C1 segment of cervical spinal cord (tissue), 14 donors: ENCODE measurements around the gene CPNE9.
"Not testable (repeated sequence)": the region's sequence is repeated elsewhere in the genome, so short reads cannot be mapped to it uniquely, and the experiment has no call there.

ENCODE experiments used
- DNase-seq, 14 donors: peaks; one replicate each; lab custom pipeline; 2025; lab: John Stamatoyannopoulos, UW

Gene CPNE9

DNA sequence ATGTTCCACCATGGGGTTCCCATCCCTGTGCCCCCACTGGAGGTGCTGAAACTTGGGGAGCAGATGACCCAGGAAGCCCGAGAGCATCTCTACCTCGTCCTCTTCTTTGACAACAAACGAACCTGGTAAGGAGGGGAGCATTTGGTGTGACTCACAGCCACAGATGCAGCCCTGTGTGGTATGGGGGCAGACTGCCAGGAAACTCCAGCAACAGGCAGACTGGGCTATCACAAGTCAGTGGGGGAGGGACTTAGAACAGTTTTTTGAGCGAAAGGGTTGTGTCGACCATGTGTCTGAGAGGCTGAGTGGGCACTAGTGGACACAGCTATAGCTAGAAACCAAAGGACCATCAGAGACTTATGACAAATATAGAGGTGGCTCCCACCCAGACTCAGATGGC, 42.7 kb downstream of the CPNE9 start:
- no peak for DNase-seq

DNA sequence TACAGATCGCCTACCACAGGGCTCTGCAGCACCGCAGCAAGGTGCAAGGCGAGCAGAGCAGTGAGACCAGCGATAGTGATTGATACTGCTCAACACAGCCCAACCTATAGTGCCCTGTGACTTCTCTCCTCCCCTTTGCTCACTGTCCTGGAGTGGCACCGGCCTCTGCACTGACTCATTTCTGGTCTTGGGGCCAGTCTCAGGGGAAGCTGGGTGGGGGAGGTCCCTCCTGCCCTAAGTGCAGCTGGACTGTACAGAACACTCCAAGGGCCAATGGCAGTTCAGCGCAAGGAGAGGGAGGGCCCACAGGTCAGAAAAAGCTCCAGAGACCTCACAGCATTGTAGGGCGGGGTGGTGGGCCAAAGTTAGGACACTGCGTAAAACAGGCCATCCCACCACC, 43.6 kb downstream of the CPNE9 start:
- no peak for DNase-seq

DNA sequence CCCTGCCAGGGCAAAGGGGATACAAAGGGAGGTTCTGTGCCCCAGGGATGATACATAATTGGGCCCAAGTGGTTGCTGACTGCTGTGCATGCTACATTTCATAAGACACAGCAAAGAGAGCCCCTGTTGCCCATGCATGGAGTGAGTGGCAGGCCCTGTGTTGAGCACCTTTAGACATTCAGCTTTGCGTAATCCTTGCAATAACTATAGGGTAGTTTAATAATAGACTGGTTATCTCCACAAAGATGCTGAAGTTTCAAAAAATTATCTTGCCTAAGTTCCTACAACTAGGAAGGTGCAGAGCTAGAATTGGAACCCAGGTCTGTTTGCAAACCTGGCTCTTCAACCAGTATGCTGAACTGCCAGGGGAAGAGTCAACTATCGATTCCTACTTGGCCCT, 44.4 kb downstream of the CPNE9 start:
- no peak for DNase-seq

DNA sequence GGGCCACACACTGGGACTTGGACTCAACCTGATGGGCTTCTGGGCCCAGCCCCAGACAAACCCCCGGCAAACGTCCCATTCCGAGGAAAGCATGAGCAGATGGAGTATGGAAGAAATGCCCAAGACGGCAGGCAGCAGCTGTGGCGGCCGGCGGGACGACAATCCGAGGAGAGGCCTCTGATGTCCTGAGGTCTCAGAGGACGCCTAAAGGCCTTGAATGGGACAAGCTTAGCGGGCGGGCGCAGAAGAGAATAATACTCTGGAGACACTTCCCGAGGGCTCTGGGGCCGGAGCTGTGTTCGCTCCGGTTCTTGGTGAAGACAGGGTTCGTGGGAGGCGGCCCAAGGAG, 45.6 kb downstream of the CPNE9 start:
- DNase-seq, result no peak

DNA sequence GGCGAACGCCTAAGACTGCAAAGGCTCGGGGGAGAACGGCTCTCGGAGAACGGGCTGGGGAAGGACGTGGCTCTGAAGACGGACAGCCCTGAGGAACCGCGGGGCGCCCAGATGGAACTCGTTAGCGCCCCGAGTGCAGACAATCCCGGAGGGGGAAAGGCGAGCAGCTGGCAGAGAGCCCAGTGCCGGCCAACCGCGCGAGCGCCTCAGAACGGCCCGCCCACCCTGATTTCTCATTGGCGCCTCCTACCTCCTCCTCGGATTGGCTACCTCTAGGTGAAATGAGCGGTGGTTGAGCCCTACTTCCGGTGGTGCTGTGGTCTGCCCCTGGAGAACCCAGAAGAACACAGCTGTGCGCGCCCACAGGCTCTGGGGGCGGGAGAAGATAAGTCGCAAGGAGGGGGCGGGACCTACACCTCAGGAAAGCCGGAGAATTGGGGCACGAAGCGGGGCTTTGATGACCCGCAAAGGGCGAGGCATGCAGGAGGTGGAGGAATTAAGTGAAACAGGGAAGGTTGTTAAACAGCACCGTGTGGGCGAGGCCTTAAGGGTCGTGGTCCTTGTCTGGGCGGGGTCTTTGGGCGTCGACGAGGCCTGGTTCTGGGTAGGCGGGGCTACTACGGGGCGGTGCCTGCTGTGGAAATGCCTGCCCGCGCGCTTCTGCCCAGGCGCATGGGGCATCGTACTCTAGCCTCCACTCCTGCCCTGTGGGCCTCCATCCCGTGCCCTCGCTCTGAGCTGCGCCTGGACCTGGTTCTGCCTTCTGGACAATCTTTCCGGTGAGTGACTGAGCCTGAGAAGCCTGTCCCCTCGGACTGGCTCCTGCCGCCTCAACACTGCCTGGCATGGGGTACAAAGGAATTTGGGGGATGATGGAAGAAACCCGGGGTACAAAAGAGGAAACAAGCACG, 46.3 kb downstream of the CPNE9 start, which contains the start of gene OGG1:
Gene OGG1, plus strand, starts transcription at position 308 of the 911 bp plus-strand sequence. Its CDS starts 335 bp downstream, at position 643.
- DNase-seq, result peak; percentile 76 to 96 (median 93)

DNA sequence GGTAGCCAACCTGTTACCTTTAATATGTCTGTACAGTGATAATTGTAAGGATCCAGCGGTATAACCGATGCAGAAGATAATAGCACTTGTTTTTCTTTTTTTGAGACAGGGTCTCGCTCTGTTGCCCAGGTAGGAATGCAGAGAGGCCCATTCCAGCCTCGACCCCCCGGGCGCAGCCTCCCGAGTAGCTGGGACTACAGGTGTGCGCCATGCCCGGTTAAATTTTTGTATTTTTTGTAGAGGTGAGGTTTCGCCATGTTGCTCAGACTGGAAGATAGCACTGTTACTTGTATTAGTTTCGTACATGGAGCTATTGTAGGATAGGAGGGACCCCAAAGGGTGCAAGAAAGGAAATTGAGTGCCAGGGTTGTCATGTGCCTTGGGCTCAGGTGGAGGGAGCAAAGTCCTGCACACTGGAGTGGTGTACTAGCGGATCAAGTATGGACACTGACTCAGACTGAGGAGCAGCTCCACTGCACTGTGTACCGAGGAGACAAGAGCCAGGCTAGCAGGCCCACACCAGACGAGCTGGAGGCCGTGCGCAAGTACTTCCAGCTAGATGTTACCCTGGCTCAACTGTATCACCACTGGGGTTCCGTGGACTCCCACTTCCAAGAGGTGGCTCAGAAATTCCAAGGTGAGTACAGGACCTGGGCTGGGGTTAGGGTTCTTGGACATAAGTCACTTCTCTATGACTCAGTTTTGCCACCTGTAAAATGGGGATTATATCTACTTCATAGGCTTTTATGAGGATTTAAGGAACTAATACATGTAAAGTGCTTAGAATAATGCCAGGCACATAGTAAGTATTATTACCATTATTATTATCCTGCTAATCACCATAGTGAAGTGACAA, 47.2 kb downstream of the CPNE9 start:
- DNase-seq, result no peak

DNA sequence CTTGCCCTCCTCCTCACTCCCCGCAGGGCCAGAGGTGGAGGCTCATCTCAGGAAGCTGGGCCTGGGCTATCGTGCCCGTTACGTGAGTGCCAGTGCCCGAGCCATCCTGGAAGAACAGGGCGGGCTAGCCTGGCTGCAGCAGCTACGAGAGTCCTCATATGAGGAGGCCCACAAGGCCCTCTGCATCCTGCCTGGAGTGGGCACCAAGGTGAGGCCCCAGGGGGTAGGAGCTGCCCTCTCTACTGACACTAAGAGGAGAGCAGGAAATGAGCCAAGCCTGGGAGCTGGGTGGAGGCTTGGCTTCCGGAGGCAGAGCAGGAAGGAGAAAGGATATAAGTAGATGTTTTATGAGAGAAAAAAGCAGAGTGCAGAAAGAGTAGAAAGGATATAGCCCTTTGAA, 51.0 kb downstream of the CPNE9 start:
- DNase-seq, result no peak

DNA sequence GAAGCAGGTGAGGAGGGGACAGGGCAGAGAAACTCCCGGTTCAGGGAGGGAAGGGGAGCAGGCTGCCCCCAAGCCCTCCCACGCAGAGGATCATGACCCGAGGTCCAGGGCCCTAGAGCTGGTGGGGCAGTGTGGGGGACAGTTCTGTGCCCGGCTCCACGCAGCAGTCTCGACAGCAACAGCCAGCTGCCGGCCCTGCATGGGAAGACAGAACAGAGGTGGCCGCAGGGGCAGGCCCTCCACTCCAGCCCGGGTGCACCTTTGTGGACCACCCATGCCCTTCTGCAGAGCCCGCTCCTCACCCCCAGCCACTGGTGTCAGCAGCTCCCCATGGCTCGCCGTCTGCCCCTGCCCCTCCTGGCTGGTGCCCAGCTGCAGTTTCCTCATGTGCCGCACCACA, 53.8 kb downstream of the CPNE9 start:
- no peak for DNase-seq

- DNase-seq, result no peak
Observed at GRCh38 chr3:9760779-9761505, 57.3 kb downstream of the CPNE9 start.

DNA sequence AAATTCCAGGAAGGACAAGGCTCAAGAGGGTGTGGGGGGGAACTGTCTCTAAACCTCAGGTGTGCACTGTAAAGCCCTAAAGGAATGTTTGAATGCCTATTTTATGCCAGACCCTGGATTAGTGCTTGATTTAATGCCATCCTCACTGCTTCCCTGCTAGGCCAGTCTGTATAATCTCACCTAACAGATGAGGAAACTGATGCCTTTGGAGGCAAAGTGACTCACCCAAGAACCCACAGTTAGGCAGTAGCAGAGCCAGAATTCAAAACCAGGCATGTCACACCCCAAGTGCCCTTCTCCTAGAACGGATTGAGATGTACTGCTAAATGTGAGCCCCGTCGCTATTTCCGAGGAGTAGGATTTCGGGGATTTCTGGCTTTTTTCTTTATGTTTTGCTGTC, 58.3 kb downstream of the CPNE9 start:
- DNase-seq, result no peak

- no peak for DNase-seq
Observed at GRCh38 chr3:9762871-9763270, 59.2 kb downstream of the CPNE9 start.

GRCh38 chr3:9765865-9766264, 62.2 kb downstream of the CPNE9 start:
- no peak for DNase-seq

DNA sequence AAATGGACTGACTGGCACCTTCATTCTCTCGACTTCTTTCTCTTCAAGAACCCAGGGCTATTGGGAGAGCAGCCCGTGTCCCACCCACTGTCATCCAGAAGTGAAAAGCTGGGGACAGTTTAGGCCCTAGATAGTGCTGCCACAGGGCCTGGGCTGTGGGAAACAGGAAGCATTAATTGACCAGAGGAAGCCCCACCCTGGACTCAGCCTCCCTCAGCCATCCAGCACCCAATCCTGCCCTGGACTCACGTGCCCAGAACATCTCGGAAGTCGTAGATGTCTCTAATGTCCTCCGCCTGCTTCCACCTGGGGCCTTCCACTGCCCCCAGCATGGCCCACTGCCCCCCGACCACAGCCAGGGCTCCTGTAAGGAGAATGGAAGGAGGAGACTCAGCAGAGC, 63.8 kb downstream of the CPNE9 start:
- DNase-seq, result no peak

- DNase-seq, result no peak
Observed at GRCh38 chr3:9768141-9768775, 64.6 kb downstream of the CPNE9 start.

DNA sequence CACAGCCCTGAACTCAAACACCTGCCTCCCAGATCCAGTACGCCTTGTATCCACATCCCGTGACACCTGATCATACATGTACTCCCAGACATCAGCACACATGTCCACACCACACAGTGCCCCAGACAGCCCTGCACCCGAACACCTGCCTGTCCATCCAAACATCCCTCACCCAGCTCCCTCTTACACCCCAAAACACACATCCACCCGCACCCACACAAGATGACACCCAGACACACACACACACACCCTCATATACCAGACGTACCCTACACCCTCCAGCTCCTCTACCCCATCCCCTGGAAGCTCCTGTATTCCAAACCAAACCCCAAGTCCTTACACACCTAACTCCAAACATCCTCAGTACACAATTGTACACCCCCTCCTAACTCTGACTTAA, 65.4 kb downstream of the CPNE9 start:
- DNase-seq, result no peak

GRCh38 chr3:9769426-9770275, 66.0 kb downstream of the CPNE9 start, which contains the start of gene CAMK1:
CAMK1 (minus strand) TSS chr3:9769947; CDS start chr3:9767749, 2,198 bp downstream.
- peak in 12 of 14 donors; percentile 21 to 60 (median 50) for DNase-seq

DNA sequence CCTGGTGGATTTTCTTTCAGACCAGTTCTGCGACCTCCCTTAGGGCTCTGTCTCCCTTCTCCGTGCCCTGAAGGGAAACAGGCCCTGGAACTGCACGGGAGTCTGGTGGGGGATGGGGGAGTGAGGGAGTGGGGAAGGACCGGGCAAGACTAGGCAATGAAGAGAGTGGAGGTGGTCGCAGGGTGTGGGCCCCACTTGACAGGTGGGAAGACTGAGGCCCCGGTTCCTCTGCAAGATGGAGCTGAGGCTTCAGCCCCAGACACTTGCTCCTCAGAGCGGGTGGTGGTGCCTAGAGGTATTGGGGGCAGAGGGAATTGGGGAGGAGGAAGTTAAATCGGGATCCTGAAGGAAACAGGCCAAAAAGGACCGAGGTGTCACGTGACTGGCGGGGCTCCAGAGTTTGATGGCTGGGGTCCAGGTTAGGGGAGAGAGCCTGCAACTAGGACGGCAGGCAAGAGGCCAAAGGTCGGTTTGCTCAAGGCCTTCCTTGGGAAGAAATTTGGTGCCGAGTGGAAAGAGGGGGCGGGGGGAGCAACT, 66.7 kb downstream of the CPNE9 start:
- DNase-seq, result peak in 12 of 14 donors; percentile 11 to 70 (median 46)

GRCh38 chr3:9771007-9771406, 67.4 kb downstream of the CPNE9 start:
- DNase-seq, result not testable (repeated sequence)

- DNase-seq, result no peak
Observed at GRCh38 chr3:9776896-9777693, 73.5 kb downstream of the CPNE9 start.
